Activated CD4-positive, alpha-beta T cell treated with anti-CD3 and anti-CD28 coated beads, Interleukin-2, amount 10 ng/mL, durations not matched to agents 24 days and 14 days (primary cell): ENCODE measurements around the gene FAM110A. TPM values are rescaled to one million over a fixed set of nuclear protein-coding genes. Genes with fewer than 3 reads are reported as not detected.

Experiments
- DNase-seq: peaks from one replicate; pipeline ENCODE4 v3.0.0; 2022
- H3K27ac Mint-ChIP-seq: one replicate; pipeline ENCODE4 v1.8.0; 2022; ENCODE audit warnings: mild to moderate bottlenecking, mixed read lengths
- H3K27me3 Mint-ChIP-seq: one replicate; pipeline ENCODE4 v1.8.0; 2022; ENCODE audit warnings: mixed read lengths
- H3K36me3 Mint-ChIP-seq: one replicate; pipeline ENCODE4 v1.8.0; 2022; ENCODE audit warnings: low read depth, mild to moderate bottlenecking, mixed read lengths
- H3K4me1 Mint-ChIP-seq: one replicate; pipeline ENCODE4 v1.8.0; 2021; ENCODE audit warnings: mixed read lengths
- H3K4me3 Mint-ChIP-seq: one replicate; pipeline ENCODE4 v1.8.0; 2022; ENCODE audit warnings: mild to moderate bottlenecking, moderate library complexity, mixed read lengths
- H3K9me3 Mint-ChIP-seq: one replicate; pipeline ENCODE4 v1.8.0; 2021; ENCODE audit warnings: mixed read lengths
- intact Hi-C: fragments of 100-400 bp; cut with micrococcal nuclease; formaldehyde crosslinking; loops from one replicate; pipeline ENCODE4 v1.15.1; 2023
- total RNA-seq: library from RNA; stranded (reverse); gene quantifications from 2 replicates; pipeline ENCODE4 v1.2.3, GENCODE V29; 2022

Gene FAM110A
- total RNA-seq, 1 donor from 2014 or later: 13.3 TPM

DNA sequence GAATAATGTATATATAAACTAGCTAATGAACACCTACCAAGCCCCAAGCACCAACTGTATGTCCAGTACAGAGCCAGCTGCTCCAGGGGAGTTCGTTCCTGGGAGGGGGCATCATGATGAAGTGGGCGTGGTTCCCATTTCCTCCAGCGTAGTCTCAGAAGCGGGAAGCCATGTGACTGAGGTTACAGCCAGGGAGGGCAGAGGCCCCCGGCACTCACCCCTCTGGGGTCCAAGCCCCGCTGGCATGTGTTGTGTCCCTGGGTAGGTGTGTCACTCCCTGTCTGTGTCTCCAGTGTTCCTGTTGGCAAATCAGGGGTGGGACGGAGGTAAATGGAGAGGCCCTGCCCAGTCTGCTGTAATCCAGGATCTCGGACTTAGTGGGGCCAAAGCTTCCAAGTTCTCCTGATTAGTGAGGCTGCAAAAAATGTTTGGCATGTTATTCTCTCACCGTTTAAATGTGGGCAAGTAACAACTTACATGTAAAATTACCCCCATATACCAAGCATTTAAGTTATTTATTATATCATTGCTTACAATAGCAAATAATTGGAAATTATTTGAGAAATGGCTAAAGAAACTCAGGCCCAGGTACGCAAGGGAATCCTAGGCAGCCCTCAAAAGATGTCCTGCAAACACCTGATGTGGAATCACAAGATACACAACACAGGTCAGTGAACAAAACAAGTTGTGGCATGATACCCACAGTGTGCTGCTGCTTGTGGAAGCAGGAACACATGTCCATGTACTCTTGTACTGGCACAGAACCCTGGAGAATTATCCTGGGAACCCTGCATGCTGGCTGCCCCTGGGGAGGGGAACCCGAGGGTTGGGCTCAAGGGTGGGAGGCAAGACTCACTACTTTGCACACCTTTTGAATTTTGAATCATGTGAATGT is 22.2 kb downstream of the FAM110A start:
- Mint-ChIP-seq H3K27me3 (no peaks in the 10 kb centered on the region), H3K36me3 (peaks cover 28% of the 10 kb centered on the region), H3K9me3 (peaks cover 7% of the 10 kb centered on the region), H3K4me1 (peaks cover 66% of the 10 kb centered on the region), H3K4me3 (no peak overlapping the region), H3K27ac (peak overlapping the region; percentile 65)
- intact Hi-C loops: loop anchor here (5.0 kb wide), 1 partner anchor 33 kb away; no protein-coding TSS in a partner anchor
- no peak for DNase-seq

GRCh38 chr20:856361-856775 is 22.9 kb downstream of the FAM110A start:
- Mint-ChIP-seq H3K27me3 (no peaks in the 10 kb centered on the region), H3K9me3 (peaks cover 4% of the 10 kb centered on the region), H3K27ac (peak overlapping the region; percentile 65), H3K4me1 (peaks cover 65% of the 10 kb centered on the region), H3K4me3 (peak overlapping the region; percentile 38), H3K36me3 (peaks cover 24% of the 10 kb centered on the region)
- DNase-seq: peak; percentile 75
- intact Hi-C loops: loop anchor here (5.0 kb wide), 1 partner anchor 34 kb away; no protein-coding TSS in a partner anchor

DNA sequence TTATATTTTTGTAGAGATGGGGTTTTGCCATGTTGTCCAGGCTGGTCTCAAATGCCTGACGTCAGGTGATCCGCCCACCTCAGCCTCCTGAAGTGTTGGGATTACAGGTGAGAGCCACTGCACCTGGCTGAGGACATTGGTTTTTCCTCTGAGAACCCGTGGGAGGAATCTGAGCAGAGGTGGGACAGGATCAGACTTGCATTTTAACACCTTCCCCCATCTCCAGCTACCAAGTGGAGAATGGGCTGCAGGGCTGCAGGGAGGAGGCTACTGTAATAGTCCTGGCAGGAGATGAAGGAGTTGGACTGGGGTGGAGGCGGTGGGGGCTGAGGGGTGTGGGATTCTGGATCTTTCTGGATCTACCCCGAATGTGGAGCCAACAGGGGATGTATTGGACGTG is 24.5 kb downstream of the FAM110A start:
- Mint-ChIP-seq H3K27me3 (no peaks in the 10 kb centered on the region), H3K27ac (no peak overlapping the region), H3K36me3 (peaks cover 17% of the 10 kb centered on the region), H3K4me3 (no peak overlapping the region), H3K9me3 (peaks cover 4% of the 10 kb centered on the region), H3K4me1 (peaks cover 59% of the 10 kb centered on the region)
- intact Hi-C loops: loop anchor here (5.0 kb wide), 1 partner anchor 36 kb away; no protein-coding TSS in a partner anchor
- DNase-seq: no peak

DNA sequence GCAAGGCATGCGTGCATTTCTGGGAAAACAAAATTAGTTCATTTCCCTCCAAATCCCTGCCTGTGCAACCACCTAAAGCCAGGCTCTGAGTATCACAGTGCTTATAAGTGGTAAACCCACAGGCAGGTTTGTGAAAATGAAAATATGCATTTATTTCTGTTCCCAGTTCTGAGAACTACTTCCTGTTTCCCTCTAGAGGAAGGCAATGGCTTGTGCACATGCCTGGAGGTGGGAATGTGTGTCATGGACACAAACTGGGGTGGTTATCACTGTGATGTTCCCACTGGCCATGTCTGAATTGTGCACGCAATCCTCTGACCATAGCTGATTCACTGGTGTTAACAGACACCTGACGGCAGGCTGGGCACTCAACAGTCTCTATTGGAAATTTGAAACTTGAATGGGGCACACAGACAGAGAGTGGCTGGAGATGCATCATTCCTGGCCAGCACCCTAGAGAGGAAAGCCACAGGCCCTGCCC is 26.3 kb downstream of the FAM110A start:
- Mint-ChIP-seq H3K36me3 (peaks cover 8% of the 10 kb centered on the region), H3K4me1 (peaks cover 50% of the 10 kb centered on the region), H3K27me3 (no peaks in the 10 kb centered on the region), H3K27ac (peak overlapping the region; percentile 78), H3K9me3 (peaks cover 4% of the 10 kb centered on the region), H3K4me3 (peak overlapping the region; percentile 61)
- peak; percentile 66 for DNase-seq
- intact Hi-C loops: loop anchor here (5.0 kb wide), 1 partner anchor 37 kb away; no protein-coding TSS in a partner anchor

DNA sequence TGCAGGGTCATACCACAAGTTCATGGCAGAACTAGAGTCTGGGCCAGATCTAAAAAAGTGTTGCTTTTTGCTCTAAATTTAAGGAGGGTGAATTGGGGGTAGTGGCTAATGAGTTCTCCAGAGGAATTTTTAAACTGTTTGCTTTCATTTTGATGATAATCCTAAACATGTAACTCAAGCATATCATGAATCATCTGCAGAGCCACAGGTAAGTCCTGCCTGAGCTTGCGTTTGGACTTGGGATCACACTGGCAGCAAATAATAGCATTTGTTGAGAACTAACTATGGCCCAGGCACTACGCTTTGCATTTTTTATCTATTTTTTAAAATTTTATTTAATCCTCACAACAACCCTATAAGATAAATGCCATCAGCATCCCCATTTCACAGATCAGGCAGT is 27.4 kb downstream of the FAM110A start:
- DNase-seq: no peak
- Mint-ChIP-seq H3K27me3 (no peaks in the 10 kb centered on the region), H3K4me3 (no peak overlapping the region), H3K4me1 (peaks cover 50% of the 10 kb centered on the region), H3K36me3 (peaks cover 8% of the 10 kb centered on the region), H3K9me3 (peaks cover 4% of the 10 kb centered on the region), H3K27ac (peak overlapping the region; percentile 38)
- intact Hi-C loops: no loop called here

- Mint-ChIP-seq H3K4me1 (peaks cover 10% of the 10 kb centered on the region), H3K4me3 (no peak overlapping the region), H3K36me3 (no peaks in the 10 kb centered on the region), H3K27me3 (no peaks in the 10 kb centered on the region), H3K9me3 (peaks cover 1% of the 10 kb centered on the region), H3K27ac (no peak overlapping the region)
- DNase-seq: no peak
- intact Hi-C loops: no loop called here
Measured at GRCh38 chr20:865440-865839, 31.9 kb downstream of the FAM110A start.

- no peak overlapping the region for H3K27ac Mint-ChIP-seq
- no peaks in the 10 kb centered on the region for H3K36me3 Mint-ChIP-seq
- H3K4me3 Mint-ChIP-seq: no peak overlapping the region
Measured at GRCh38 chr20:868279-868678, 34.8 kb downstream of the FAM110A start.

GRCh38 chr20:869606-870005 is 36.1 kb downstream of the FAM110A start:
- no peak overlapping the region for H3K27ac Mint-ChIP-seq
- no peaks in the 10 kb centered on the region for H3K36me3 Mint-ChIP-seq
- intact Hi-C loops: no loop called here
- H3K9me3 Mint-ChIP-seq: no peaks in the 10 kb centered on the region
- H3K27me3 Mint-ChIP-seq: no peaks in the 10 kb centered on the region
- DNase-seq: no peak
- H3K4me3 Mint-ChIP-seq: no peak overlapping the region
- no peaks in the 10 kb centered on the region for H3K4me1 Mint-ChIP-seq

More at GRCh38 chr20:868279-868678, 34.8 kb downstream of the FAM110A start:
- Mint-ChIP-seq H3K9me3 (no peaks in the 10 kb centered on the region), H3K27me3 (no peaks in the 10 kb centered on the region), H3K4me1 (peaks cover 4% of the 10 kb centered on the region)
- intact Hi-C loops: no loop called here
- no peak for DNase-seq

- H3K9me3 Mint-ChIP-seq: no peaks in the 10 kb centered on the region
- H3K4me3 Mint-ChIP-seq: no peak overlapping the region
- H3K27ac Mint-ChIP-seq: no peak overlapping the region
- H3K4me1 Mint-ChIP-seq: no peaks in the 10 kb centered on the region
- no peak for DNase-seq
- intact Hi-C loops: no loop called here
- H3K36me3 Mint-ChIP-seq: no peaks in the 10 kb centered on the region
- no peaks in the 10 kb centered on the region for H3K27me3 Mint-ChIP-seq
Measured at GRCh38 chr20:870758-871157, 37.2 kb downstream of the FAM110A start.

DNA sequence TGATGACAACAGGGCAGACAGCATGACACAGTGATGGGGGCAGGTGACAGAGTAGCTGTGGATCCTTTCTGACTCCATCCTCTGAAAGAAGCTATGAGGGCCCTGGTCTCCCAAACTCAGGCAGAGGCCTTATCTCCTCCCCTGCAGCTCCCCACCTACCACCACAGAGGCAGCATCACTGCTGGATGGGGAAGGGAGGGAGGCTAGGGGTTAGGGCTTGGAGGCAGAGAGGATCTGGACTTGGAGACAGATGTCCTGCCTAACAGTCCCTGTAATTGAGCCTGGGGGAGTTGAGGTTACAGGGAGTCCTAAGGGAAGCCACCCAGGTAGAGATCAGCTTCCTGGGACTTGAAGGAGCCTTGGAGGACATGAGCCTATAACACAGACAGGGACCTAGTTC is 37.9 kb downstream of the FAM110A start:
- no peak for DNase-seq
- Mint-ChIP-seq H3K4me3 (no peak overlapping the region), H3K27ac (no peak overlapping the region), H3K36me3 (no peaks in the 10 kb centered on the region), H3K9me3 (no peaks in the 10 kb centered on the region), H3K27me3 (no peaks in the 10 kb centered on the region), H3K4me1 (no peaks in the 10 kb centered on the region)
- intact Hi-C loops: no loop called here

- no peak for DNase-seq
- intact Hi-C loops: no loop called here
Measured at GRCh38 chr20:871948-872347, 38.4 kb downstream of the FAM110A start.

GRCh38 chr20:872855-873520 is 39.5 kb downstream of the FAM110A start:
- intact Hi-C loops: no loop called here
- Mint-ChIP-seq H3K9me3 (no peaks in the 10 kb centered on the region), H3K36me3 (no peaks in the 10 kb centered on the region), H3K27ac (no peak overlapping the region), H3K4me1 (no peaks in the 10 kb centered on the region), H3K27me3 (peaks cover 2% of the 10 kb centered on the region), H3K4me3 (no peak overlapping the region)
- no peak for DNase-seq

More at GRCh38 chr20:871948-872347, 38.4 kb downstream of the FAM110A start:
- Mint-ChIP-seq H3K36me3 (no peaks in the 10 kb centered on the region), H3K9me3 (no peaks in the 10 kb centered on the region), H3K4me1 (no peaks in the 10 kb centered on the region), H3K27me3 (peaks cover 1% of the 10 kb centered on the region), H3K27ac (no peak overlapping the region), H3K4me3 (no peak overlapping the region)

GRCh38 chr20:873875-874607 is 40.5 kb downstream of the FAM110A start:
- Mint-ChIP-seq H3K27me3 (peaks cover 2% of the 10 kb centered on the region), H3K36me3 (no peaks in the 10 kb centered on the region), H3K27ac (no peak overlapping the region), H3K4me3 (no peak overlapping the region), H3K9me3 (no peaks in the 10 kb centered on the region), H3K4me1 (no peaks in the 10 kb centered on the region)
- intact Hi-C loops: no loop called here
- DNase-seq: no peak
